HG03159 (cell line): ENCODE measurements around the gene NAALADL2.
"Not testable (repeated sequence)": the region's sequence is repeated elsewhere in the genome, so short reads cannot be mapped to it uniquely, and the experiment has no call there.

Experiments
- ATAC-seq: cut with Tn5 transposase; IDR thresholded peaks from one replicate; pipeline ENCODE4 v1.9.1; 2021; ENCODE audit warnings: mild to moderate bottlenecking, moderate library complexity; ENCODE audit not compliant: unreplicated experiment

NAALADL2 gene

GRCh38 chr3:175404621-175405020 lies 545.5 kb downstream of the NAALADL2 start:
- no peak for ATAC-seq

- no peak for ATAC-seq
These were observed 551.1 kb downstream of the NAALADL2 start for GRCh38 chr3:175410251-175410650.

- ATAC-seq: no peak
These were observed 552.3 kb downstream of the NAALADL2 start for GRCh38 chr3:175411405-175411804.

GRCh38 chr3:175411946-175412345 lies 552.8 kb downstream of the NAALADL2 start:
- no peak for ATAC-seq

GRCh38 chr3:175413926-175414325 lies 554.8 kb downstream of the NAALADL2 start:
- ATAC-seq: no peak

- no peak for ATAC-seq
These were observed 557.5 kb downstream of the NAALADL2 start for GRCh38 chr3:175416600-175416999.

GRCh38 chr3:175417426-175417825 lies 558.3 kb downstream of the NAALADL2 start:
- ATAC-seq: no peak

GRCh38 chr3:175421902-175422301 lies 562.8 kb downstream of the NAALADL2 start:
- ATAC-seq: no peak

- ATAC-seq: no peak
These were observed 563.6 kb downstream of the NAALADL2 start for GRCh38 chr3:175422744-175423143.

- not testable (repeated sequence) for ATAC-seq
These were observed 564.7 kb downstream of the NAALADL2 start for GRCh38 chr3:175423848-175424247.

GRCh38 chr3:175426805-175427204 lies 567.7 kb downstream of the NAALADL2 start:
- no peak for ATAC-seq

- no peak for ATAC-seq
These were observed 569.3 kb downstream of the NAALADL2 start for GRCh38 chr3:175428466-175428865.

- no peak for ATAC-seq
These were observed 572.0 kb downstream of the NAALADL2 start for GRCh38 chr3:175430983-175431773.

GRCh38 chr3:175432376-175433025 lies 573.4 kb downstream of the NAALADL2 start:
- no peak for ATAC-seq

GRCh38 chr3:175433026-175433674 lies 574.0 kb downstream of the NAALADL2 start:
- ATAC-seq: no peak

GRCh38 chr3:175434561-175434960 lies 575.4 kb downstream of the NAALADL2 start:
- ATAC-seq: no peak

GRCh38 chr3:175443682-175444081 lies 584.5 kb downstream of the NAALADL2 start:
- no peak for ATAC-seq

GRCh38 chr3:175445741-175446140 lies 586.6 kb downstream of the NAALADL2 start:
- no peak for ATAC-seq

- ATAC-seq: no peak
These were observed 588.4 kb downstream of the NAALADL2 start for GRCh38 chr3:175447521-175447920.

- no peak for ATAC-seq
These were observed 594.2 kb downstream of the NAALADL2 start for GRCh38 chr3:175453361-175453760.

- no peak for ATAC-seq
These were observed 597.3 kb downstream of the NAALADL2 start for GRCh38 chr3:175456466-175456865.

- ATAC-seq: peak; percentile 81
These were observed 598.2 kb downstream of the NAALADL2 start for GRCh38 chr3:175457301-175457700.
